C4-2B (cell line): Measurements from ENCODE around the gene RNF213.
"Not testable (repeated sequence)": the region's sequence is repeated elsewhere in the genome, so short reads cannot be mapped to it uniquely, and the experiment has no call there.

Experiments
- H3K27ac ChIP-seq: fragments of 450-650 bp; 2 replicates; pipeline ENCODE4 v1.5.1; 2017
- ZFX ChIP-seq: fragments of 450-650 bp; IDR thresholded peaks from 2 replicates; pipeline ENCODE4 v1.6.1; 2017
- TF ChIP-seq, protein P1 (sequence below): fragments of 450-650 bp; conservative IDR thresholded peaks from 2 replicates; pipeline ENCODE4 v1.5.1; 2017; ENCODE audit warnings: mild to moderate bottlenecking

The RNF213 gene

DNA sequence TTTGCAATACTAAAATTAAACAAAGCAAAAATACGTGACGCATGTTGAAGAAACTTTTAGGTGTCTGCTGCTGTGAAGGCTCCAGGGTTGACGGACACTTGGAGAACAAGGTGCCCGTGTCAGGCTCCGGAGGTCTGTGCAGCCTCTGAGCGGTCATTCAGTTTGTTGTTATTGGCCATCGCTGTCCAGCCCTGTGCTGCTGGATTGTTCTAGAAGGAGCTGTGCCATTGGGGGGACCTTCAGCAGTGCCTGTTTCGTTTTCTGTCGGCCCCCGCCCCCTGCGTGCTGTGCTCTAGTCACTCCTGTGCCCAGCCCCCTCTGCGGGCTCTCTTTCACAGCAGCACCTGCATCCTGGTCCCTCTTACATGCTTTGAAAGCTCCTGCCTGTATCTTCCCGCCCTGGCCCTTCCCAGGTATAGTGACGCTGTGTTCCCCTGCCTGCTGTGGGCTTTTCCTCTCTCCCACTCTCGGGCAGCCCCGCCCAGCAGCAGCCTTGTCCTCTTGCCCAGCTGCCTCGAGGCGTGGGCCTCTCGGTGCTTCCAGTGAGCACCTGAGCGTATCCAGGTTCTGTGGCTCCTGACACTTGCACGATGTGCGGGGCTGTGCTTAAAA, 50.7 kb downstream of the RNF213 start:
- H3K27ac ChIP-seq: no peak overlapping the region
- no peak for TF ChIP-seq ZFX
- TF ChIP-seq, protein P1, sequence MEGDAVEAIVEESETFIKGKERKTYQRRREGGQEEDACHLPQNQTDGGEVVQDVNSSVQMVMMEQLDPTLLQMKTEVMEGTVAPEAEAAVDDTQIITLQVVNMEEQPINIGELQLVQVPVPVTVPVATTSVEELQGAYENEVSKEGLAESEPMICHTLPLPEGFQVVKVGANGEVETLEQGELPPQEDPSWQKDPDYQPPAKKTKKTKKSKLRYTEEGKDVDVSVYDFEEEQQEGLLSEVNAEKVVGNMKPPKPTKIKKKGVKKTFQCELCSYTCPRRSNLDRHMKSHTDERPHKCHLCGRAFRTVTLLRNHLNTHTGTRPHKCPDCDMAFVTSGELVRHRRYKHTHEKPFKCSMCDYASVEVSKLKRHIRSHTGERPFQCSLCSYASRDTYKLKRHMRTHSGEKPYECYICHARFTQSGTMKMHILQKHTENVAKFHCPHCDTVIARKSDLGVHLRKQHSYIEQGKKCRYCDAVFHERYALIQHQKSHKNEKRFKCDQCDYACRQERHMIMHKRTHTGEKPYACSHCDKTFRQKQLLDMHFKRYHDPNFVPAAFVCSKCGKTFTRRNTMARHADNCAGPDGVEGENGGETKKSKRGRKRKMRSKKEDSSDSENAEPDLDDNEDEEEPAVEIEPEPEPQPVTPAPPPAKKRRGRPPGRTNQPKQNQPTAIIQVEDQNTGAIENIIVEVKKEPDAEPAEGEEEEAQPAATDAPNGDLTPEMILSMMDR: no peak

DNA sequence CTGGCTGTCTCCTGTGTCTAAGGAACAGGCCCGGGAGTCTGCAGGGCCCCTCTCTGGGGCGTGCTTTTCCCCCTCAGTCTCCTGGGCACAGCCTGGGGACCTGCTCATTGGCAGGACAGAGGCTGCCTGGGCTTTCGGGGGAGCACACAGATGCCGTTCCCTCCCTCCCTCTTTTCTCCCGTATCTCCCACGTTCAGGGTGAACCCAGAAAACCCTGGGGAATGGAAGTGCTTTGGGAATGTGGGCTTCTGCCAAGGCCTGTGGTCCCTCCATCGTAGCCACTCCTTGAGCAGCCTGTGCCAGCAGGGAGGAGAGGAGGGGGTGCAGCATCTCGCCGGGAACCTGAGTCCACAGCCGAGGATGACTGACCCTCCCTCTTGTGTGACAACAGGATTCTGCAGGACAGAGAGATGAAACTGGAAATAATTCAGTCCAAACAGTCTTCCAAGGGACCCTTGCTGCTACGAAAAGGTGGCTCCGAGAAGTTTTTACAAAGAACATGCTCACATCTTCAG, 52.0 kb downstream of the RNF213 start:
- no peak overlapping the region for H3K27ac ChIP-seq
- TF ChIP-seq ZFX: no peak
- TF ChIP-seq, protein P1: no peak

DNA sequence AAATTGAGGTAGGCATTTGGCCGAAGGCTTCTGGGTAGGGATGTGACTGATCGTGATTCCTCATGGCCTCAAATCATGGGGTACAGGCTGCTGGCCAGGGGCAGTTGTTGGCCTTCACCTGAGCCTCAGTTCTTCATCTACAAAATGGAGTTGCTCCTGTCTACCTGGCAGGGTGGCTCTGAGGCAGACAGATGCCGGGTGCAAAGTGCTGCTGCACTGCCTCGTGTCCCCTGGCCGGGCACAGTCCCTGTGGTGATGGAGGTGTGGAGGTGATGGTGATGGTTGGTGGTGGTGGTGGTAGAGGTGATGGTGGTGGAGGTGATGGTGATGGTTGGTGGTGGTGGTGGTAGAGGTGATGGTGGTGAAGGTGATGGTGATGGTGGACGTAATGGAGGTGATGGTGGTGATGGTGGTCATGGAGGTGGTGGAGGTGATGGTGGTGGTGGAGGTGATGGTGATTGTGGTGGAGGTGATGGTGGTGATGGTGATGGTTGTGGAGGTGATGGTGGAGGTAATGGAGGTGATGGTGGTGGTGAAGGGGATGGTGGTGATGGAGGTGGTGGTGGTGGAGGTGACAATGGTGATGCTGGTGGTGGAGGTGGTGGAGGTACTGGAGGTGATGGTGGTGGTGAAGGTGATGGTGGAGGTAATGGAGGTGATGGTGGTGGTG, 52.6 kb downstream of the RNF213 start:
- no peak overlapping the region for H3K27ac ChIP-seq
- TF ChIP-seq ZFX: no peak
- TF ChIP-seq, protein P1: no peak

DNA sequence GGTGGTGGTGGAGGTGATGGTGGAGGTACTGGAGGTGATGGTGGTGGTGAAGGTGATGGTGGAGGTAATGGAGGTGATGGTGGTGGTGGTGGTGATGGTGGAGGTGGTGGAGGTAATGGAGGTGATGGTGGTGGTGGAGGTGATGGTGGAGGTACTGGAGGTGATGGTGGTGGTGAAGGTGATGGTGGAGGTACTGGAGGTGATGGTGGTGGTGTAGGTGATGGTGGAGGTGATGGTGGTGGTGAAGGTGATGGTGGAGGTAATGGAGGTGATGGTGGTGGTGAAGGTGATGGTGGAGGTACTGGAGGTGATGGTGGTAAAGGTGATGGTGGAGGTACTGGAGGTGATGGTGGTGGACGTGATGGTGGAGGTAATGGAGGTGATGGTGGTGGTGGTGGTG, 53.3 kb downstream of the RNF213 start:
- H3K27ac ChIP-seq: not testable (repeated sequence)

DNA sequence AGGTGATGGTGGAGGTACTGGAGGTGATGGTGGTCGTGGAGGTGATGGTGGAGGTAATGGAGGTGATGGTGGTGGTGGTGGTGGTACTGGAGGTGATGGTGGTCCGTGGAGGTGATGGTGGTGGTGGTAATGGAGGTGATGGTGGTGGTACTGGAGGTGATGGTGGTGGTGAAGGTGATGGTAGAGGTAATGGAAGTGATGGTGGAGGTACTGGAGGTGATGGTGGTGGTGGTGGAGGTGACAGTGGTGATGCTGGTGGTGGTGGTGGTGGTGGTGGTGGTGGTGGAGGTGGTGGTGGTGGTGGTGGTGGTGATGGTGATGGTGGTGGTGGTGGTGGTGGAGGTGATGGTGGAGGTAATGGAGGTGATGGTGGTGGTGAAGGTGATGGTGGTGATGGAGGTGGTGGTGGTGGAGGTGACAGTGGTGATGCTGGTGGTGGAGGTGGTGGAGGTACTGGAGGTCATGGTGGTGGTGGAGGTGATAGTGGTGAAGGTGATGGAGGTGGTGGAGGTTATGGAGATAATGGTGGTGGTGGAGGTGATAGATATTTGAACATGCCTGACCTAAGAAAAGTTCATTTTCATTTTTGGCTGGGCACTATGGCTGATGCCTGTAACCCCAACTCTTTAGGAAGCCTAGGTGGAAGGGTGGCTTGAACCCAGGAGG, 55.0 kb downstream of the RNF213 start:
- H3K27ac ChIP-seq: no peak overlapping the region
- TF ChIP-seq, protein P1: no peak
- TF ChIP-seq ZFX: no peak

DNA sequence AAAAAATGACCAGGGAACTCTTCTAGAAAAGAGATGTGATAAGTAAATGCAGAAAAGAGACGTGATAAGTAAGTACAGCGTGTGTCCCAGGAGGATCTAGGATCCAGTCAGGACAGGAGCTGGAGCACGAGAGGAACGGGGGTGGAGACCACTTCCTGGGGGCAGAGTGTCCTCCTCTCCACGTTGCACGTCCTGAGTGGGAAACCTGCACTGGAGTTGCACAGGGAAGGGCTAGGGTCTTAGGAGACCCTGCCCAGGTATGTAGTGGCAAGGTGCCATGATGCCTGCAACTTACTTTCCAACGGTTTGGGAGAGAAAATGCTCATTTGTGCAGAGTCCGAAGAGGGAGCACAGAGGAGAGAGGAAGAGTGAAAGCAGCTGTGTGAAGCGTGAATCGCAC, 55.8 kb downstream of the RNF213 start:
- no peak overlapping the region for H3K27ac ChIP-seq
- TF ChIP-seq, protein P1: no peak
- TF ChIP-seq ZFX: no peak

DNA sequence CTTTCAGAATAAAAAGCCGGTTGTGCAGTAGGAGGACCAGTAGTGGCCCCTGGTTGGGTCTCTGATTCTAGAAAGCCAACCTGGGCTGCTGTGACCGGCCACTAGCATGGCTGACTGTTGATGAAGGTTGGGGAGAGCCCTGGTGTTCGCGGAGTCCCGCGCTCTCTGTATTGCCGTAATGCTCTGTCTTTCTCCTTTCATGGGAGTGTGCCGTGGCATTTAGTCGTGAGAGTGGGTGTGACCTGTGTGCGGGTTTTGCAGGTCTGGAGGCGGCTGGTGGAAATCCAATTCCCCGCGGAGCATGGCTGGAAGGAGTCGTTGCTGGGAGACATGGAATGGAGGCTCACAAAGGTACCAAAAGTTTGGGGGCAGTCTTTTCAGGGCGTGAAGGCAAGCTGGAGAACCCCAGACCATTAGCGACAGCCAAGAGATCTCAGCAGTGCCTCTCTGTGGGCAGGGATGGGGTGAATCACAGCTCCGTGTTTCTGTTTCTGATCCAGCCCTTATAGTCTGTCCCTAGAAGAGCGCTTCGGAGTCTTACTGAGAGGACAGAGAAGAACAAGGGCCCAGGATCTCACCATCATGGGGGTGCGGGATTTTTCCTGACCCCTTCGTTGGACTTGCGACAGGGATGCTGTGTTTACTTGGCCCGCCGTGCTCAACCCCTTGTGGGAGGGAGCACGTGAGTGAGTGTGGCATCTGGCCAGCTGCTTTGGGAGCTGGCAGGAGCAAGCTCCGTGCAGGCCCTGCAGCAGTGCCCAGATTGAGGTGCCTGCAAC, 56.5 kb downstream of the RNF213 start:
- H3K27ac ChIP-seq: no peak overlapping the region
- TF ChIP-seq, protein P1: no peak
- TF ChIP-seq ZFX: no peak
